IPS-18a (cell line): ENCODE results near the gene DKKL1.
A peak's percentile ranks its signal among the peaks of the same experiment; 100 is the strongest.

Experiments
- H3K27ac ChIP-seq: one replicate; pipeline ENCODE4 v1.5.1; 2013; ENCODE audit warnings: low read length
- H3K27me3 ChIP-seq: one replicate; pipeline ENCODE4 v1.6.1; 2013; ENCODE audit warnings: mild to moderate bottlenecking, low read length; ENCODE audit not compliant: control insufficient read depth, insufficient read depth
- H3K36me3 ChIP-seq: one replicate; pipeline ENCODE4 v1.6.1; 2013; ENCODE audit warnings: low read depth, low read length; ENCODE audit not compliant: control insufficient read depth
- H3K4me1 ChIP-seq: one replicate; pipeline ENCODE4 v1.6.1; 2013; ENCODE audit warnings: low read depth, low read length; ENCODE audit not compliant: control insufficient read depth
- H3K4me3 ChIP-seq: one replicate; pipeline ENCODE4 v1.5.1; 2013; ENCODE audit warnings: low read length
- H3K9ac ChIP-seq: one replicate; pipeline ENCODE4 v1.6.1; 2013; ENCODE audit warnings: mild to moderate bottlenecking, low read length, moderate library complexity
- H3K9me3 ChIP-seq: one replicate; pipeline ENCODE4 v1.6.1; 2013; ENCODE audit warnings: low read depth, low read length; ENCODE audit not compliant: control insufficient read depth

The DKKL1 gene

DNA sequence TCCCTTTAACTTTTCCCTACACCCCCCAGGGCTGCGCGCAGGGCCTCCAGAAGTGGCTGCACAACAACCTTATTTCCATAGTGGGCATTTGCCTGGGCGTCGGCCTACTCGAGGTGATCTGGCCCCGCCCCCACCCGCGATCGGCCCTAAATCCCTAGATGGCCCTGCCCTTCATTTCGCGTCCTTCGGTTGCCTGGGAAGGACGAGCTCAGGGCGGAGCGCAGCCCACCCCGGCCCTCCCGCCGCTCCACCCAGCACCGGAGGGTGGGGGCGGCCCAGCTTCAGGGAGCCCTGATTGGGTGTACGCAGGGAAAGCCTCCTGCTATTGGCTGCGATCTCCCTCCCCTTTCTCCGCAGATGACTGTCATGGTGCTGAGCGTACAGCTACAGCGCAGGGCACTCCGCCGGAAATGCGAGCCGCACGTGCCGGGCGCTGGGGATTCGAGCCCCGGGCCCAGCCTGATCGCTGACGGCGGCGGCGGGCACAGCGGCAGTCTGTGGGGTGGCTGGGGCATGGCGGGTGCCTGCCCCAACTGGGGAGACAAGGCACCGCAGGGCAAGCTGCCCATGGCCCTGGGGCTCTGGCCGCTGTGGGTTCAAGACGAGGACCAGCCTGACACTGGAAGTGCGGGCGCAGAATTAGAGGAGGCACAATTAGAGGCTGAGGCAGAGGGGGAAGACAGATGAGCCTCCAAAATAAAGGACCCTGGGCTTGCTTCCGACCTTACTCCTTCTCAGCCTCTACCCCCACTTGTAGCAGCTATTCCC lies 24.2 kb upstream of the DKKL1 start:
- peak overlapping the region; percentile 44 for H3K27ac ChIP-seq
- H3K27me3 ChIP-seq = peaks cover 20% of the 10 kb centered on the region
- H3K4me1 ChIP-seq = peaks cover 7% of the 10 kb centered on the region
- peak overlapping the region; percentile 41 for H3K4me3 ChIP-seq
- peaks cover 35% of the 10 kb centered on the region for H3K36me3 ChIP-seq
- H3K9ac ChIP-seq = peak overlapping the region; percentile 35
- no peaks in the 10 kb centered on the region for H3K9me3 ChIP-seq

DNA sequence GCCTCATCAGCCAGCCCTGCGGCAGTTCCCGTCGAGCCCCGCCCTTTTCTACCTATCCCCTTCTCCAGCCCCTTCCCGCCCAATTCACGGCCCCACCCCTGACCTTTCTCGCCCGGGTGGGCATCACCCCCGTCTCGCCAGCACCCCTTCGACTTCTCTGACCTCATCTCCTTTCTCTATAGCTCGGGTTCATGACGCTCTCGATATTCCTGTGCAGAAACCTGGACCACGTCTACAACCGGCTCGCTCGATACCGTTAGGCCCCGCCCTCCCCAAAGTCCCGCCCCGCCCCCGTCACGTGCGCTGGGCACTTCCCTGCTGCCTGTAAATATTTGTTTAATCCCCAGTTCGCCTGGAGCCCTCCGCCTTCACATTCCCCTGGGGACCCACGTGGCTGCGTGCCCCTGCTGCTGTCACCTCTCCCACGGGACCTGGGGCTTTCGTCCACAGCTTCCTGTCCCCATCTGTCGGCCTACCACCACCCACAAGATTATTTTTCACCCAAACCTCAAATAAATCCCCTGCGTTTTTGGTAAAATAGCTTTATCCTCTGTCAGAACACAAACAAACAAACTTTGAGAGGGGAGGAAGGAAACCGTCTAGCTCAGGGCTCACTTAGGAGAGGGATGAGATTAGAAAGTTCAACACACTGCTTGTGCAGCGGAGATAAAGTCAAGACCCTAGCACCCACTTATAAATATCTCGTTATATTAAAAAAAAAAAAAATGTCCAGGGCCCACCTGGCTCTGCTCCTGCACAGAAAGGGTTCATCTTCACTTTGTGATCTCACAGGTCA lies 23.4 kb upstream of the DKKL1 start:
- Histone ChIP-seq H3K27ac (no peak overlapping the region), H3K9ac (no peak overlapping the region), H3K27me3 (peaks cover 20% of the 10 kb centered on the region)

DNA sequence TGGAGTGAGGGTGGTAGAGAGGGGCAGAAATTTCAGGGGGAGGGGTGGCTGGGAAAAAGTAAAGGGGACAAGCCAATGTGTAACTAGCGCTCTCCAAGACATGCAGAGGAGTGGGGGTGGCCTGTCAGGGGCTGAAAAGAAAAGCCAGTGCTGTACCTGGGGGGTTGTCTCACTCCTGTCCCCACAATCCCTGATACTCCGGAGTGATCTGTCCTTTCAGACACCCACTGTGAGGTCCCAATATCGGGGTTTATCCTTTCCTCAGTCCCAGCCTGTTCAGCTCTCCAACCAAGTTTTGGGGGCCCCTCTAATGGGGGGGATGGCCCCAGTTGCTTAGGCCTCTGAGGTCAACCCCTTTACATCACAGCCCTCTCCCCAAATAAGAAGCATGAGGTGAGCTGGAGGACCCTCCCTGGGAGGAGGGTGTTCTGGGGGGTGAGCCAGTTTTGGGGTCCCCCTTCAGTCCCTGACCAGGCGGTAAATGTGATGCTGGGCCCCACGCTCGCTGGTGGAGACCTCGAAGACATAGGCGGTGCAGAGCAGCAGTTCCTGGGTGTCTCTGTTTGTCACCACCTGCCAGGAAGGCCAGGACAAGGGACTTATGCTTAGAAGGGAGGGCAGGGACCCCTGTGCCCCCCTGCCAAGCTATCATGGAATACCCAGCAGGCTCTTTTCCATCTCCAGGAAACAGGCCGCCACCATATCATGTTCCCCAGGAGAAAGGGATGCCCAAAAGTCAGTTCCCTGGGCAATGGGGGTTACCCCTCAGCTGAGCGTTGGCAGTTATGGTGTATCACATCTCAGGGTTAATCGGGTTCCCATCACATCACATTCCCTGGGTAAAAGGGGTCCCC lies 22.6 kb upstream of the DKKL1 start:
- Histone ChIP-seq H3K4me3 (no peak overlapping the region), H3K4me1 (peaks cover 7% of the 10 kb centered on the region), H3K36me3 (peaks cover 49% of the 10 kb centered on the region), H3K27me3 (peaks cover 20% of the 10 kb centered on the region), H3K9ac (no peak overlapping the region), H3K27ac (no peak overlapping the region), H3K9me3 (no peaks in the 10 kb centered on the region)

More for the DNA sequence above, 23.4 kb upstream of the DKKL1 start:
- peak overlapping the region; percentile 3 for H3K4me3 ChIP-seq
- H3K4me1 ChIP-seq = peaks cover 7% of the 10 kb centered on the region
- no peaks in the 10 kb centered on the region for H3K9me3 ChIP-seq
- peaks cover 43% of the 10 kb centered on the region for H3K36me3 ChIP-seq

DNA sequence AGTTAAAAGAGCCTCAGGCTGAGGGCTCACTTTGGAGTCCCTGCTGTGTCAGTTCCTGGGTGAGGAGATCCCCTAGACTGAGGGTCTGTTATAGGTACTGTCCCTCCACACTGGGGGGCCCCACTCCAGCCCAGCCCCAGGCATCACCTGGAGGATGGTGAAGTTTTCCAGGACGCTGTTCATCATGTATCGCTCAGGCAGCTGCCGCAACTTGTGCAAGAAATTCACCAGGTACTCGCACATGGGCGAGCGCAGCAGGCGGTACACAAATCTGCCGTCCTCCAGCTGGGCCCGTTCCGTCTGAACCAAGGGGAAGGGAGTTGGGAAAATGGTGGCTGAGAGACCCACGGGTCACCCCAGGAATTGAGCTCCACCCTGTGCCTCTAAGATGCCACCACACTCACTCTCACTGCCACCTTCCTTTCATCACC lies 21.4 kb upstream of the DKKL1 start:
- H3K4me3 ChIP-seq = no peak overlapping the region
- H3K36me3 ChIP-seq = peaks cover 61% of the 10 kb centered on the region
- H3K9ac ChIP-seq = no peak overlapping the region
- H3K9me3 ChIP-seq = no peaks in the 10 kb centered on the region
- H3K27me3 ChIP-seq = peaks cover 11% of the 10 kb centered on the region
- H3K4me1 ChIP-seq = peaks cover 7% of the 10 kb centered on the region
- H3K27ac ChIP-seq = no peak overlapping the region

DNA sequence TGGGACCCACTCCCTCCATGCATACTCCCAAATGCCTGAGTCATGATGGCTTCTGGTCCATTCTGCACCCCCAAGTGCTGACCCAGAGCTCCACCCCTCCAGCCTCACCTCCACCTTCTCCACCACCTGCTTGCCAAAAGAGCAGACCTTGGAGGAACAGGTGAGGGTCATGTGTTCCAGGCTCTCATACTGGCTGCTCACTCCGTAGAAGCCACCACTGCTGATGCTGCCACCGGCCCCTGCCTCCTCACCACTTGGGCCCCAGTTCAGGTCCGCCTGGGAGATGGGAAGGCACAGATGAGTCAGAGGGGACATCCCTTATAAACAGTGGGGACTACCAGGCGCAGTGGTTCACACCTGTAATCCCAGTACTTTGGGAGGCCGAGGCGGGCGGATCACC lies 20.6 kb upstream of the DKKL1 start:
- Histone ChIP-seq H3K4me1 (no peaks in the 10 kb centered on the region), H3K9me3 (no peaks in the 10 kb centered on the region), H3K36me3 (peaks cover 69% of the 10 kb centered on the region), H3K9ac (no peak overlapping the region), H3K4me3 (no peak overlapping the region), H3K27ac (no peak overlapping the region), H3K27me3 (peaks cover 3% of the 10 kb centered on the region)

DNA sequence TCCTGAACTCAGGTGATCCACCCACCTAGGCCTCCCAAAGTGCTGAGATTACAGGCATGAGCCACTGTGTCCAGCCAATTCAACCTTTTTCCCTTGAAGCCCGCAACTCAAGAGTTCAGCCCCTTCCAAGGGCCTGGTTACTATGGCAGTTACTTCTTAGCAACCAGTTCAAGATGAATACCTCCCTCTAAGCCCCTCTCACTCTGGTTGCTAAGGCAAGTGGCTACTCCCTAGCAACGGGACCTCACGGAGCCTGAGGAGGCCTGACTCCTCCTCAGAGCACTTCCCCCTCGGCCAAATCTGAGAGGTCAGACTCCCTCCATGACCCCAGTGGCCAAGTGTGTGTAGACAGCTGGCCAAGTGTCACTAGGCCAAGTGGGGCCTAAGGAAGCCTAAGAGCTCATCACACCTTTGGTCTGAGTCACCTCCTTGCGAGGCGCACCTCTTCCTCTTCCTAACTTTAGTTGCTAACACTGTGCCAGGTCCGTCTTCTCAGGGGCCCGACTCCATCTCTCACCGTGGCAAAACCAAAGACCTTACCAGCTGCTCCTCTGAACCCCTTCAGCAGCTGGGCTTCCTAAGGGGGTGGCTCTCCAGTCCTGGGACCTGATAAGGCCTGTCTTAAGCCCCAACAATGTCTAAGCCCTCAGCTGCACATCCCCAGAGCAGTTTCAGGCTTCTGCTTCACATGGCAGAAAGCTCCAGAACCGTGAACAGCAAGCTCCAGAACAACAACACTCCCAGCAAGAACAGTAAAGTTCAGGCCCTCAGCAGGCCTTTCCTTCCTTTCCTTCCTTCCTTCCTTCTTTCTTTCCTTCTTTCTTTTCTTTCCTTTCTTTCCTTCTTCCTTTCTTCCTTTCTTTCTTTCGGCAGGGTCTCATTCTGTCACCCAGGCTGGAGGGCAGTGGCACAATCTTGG lies 18.9 kb upstream of the DKKL1 start:
- Histone ChIP-seq H3K9me3 (no peaks in the 10 kb centered on the region), H3K27me3 (no peaks in the 10 kb centered on the region), H3K9ac (no peak overlapping the region), H3K4me1 (no peaks in the 10 kb centered on the region), H3K36me3 (peaks cover 82% of the 10 kb centered on the region), H3K27ac (no peak overlapping the region), H3K4me3 (no peak overlapping the region)

DNA sequence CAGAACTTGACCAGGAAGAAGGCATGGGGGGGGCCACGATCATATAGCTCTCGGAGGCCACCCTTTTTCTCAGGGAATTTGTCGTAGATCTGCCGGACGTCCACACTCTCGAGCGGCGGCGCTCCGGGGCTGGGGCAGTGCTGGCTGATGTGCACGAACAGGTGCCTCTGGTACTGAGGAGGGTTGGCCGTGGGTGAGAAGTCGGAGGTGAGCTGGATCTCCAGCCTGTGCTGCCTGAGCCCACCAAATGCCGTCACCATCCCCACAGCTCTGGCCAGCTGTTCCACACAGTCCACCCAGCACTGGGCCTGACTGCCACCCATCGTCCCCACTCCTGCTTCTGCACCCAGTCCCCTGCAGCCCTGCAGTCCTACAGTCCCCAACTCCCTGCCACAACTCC lies 16.5 kb upstream of the DKKL1 start:
- Histone ChIP-seq H3K4me3 (no peak overlapping the region), H3K27me3 (no peaks in the 10 kb centered on the region), H3K27ac (no peak overlapping the region), H3K9me3 (no peaks in the 10 kb centered on the region), H3K4me1 (no peaks in the 10 kb centered on the region), H3K9ac (no peak overlapping the region), H3K36me3 (peaks cover 84% of the 10 kb centered on the region)

DNA sequence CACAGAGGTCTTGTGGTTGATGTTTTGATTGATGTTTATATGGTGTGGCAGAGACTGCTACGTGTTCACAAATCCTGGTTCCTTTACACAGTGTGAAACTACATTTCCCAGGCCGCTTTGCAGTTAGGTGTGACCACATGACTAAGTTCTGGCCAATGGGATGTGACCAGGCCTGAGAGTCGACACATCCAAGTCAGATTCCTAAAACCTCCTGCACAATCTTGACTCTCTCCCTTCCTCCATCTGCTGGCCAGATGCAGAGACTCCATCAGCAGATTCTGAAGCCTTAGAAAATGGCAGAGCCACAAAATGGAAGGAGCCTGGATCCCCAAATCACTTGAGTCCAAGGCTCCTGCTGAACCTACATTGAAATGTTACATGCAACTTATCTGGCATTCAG lies 15.8 kb upstream of the DKKL1 start:
- Histone ChIP-seq H3K9me3 (no peaks in the 10 kb centered on the region), H3K27me3 (no peaks in the 10 kb centered on the region), H3K4me1 (no peaks in the 10 kb centered on the region), H3K27ac (no peak overlapping the region), H3K36me3 (peaks cover 80% of the 10 kb centered on the region), H3K4me3 (no peak overlapping the region), H3K9ac (no peak overlapping the region)

DNA sequence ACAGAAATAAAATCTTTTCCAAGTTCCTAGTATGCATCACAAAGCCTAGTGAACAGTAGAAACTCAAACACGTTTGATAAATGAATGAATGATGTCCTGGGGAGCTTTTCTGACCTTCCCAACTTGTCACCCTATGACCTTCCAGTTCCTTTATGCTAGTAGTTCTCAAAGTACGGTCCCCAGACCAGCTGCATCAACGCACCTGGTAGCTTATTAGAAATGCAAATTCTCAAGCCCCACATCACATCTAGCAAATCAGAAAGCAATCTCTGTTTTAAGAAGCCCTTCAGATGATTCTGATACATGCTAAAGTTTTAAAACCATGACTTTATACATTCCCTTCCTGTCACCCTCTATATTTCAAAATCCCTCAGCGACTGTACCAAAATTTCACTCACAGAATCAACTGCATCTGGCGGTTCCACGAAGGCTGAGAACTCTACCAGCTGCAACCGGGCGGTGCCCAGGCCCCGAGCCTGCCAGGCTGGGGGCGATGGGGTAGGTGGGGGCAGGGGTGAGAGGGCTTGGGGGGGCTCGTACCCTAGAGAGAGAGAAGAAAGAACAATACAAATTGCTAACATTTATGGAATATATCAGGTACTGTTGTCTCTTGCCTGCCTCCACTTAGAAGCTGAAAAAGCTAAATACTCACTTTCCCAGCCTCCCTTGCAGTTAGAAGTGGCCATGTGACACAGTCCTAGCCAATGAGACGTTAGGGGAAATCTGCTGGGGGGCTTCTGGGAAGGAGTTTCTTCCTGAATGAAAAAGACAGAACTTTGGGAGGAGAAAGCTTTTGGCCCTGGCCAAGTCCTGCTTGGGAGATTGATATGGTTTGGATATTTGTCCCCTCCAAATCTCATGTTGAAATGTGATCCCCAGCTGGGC lies 15.1 kb upstream of the DKKL1 start:
- no peaks in the 10 kb centered on the region for H3K4me1 ChIP-seq
- H3K27ac ChIP-seq = no peak overlapping the region
- no peak overlapping the region for H3K9ac ChIP-seq
- H3K4me3 ChIP-seq = no peak overlapping the region
- H3K27me3 ChIP-seq = no peaks in the 10 kb centered on the region
- H3K36me3 ChIP-seq = peaks cover 80% of the 10 kb centered on the region
- H3K9me3 ChIP-seq = no peaks in the 10 kb centered on the region

DNA sequence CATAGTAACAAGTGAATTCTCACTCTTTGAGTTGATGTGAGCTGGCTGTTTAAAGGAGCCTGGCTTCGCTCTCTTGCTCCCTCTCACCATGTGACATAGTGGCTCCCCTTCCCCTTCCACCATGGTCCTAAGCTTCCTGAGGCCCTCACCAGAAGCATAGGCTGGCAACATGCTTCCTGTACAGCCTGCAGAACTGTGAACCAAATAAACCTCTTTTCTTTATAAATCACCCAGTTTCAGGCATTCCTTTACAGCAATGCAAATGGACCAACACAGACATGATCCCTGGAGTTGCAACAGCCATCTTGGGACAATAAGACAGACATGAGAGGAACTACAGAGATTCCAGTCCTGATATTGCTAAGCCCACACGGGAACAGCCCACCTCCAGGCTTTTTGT lies 14.1 kb upstream of the DKKL1 start:
- Histone ChIP-seq H3K4me3 (no peak overlapping the region), H3K27me3 (no peaks in the 10 kb centered on the region), H3K9ac (no peak overlapping the region), H3K4me1 (no peaks in the 10 kb centered on the region), H3K9me3 (no peaks in the 10 kb centered on the region), H3K27ac (no peak overlapping the region), H3K36me3 (peaks cover 77% of the 10 kb centered on the region)
